Small intestine (tissue), 7 donors: ENCODE results near the gene ST6GALNAC6. TPM values are rescaled to one million over a fixed set of nuclear protein-coding genes. Genes with fewer than 3 reads are reported as not detected.

Experiments
- DNase-seq, 2 donors: peaks; one replicate each; pipeline versions ENCODE4 v3.0.0 to v3.0.0-alpha.2; 2013
- FAIRE-seq: peaks from 2 replicates; lab custom pipeline; 2012; peaks lifted over from hg19 to GRCh38; lab: Jason Lieb, UNC
- H3K27ac ChIP-seq, 3 donors: one replicate each; pipeline ENCODE4 v1.5.1; 2013; ENCODE audit warnings: low read length in 2 of 3, mild to moderate bottlenecking in 2 of 3, control low read depth in 1 of 3, inconsistent platforms in 1 of 3, low read depth in 1 of 3, moderate library complexity in 1 of 3
- H3K27me3 ChIP-seq, 3 donors: one replicate each; pipeline ENCODE4 v1.6.1; 2013; ENCODE audit warnings: low read length in 3 of 3, inconsistent platforms in 1 of 3; ENCODE audit not compliant: control insufficient read depth in 3 of 3, insufficient read depth in 3 of 3
- H3K36me3 ChIP-seq, 3 donors: one replicate each; pipeline ENCODE4 v1.6.1; 2013; ENCODE audit warnings: low read length in 3 of 3, inconsistent platforms in 1 of 3, low read depth in 1 of 3, mild to moderate bottlenecking in 1 of 3, moderate library complexity in 1 of 3; ENCODE audit not compliant: control insufficient read depth in 3 of 3, insufficient read depth in 2 of 3
- H3K4me1 ChIP-seq, 3 donors: one replicate each; pipeline ENCODE4 v1.6.1; 2013; ENCODE audit warnings: low read length in 2 of 3, inconsistent platforms in 1 of 3, low read depth in 1 of 3, mild to moderate bottlenecking in 1 of 3, moderate library complexity in 1 of 3; ENCODE audit not compliant: control insufficient read depth in 3 of 3, insufficient read depth in 2 of 3
- H3K4me3 ChIP-seq, 3 donors: one replicate each; pipeline ENCODE4 v1.5.1; 2013; ENCODE audit warnings: low read length in 3 of 3, control low read depth in 1 of 3, inconsistent platforms in 1 of 3, low read depth in 1 of 3, mild to moderate bottlenecking in 1 of 3, moderate library complexity in 1 of 3
- H3K9me3 ChIP-seq, 2 donors: one replicate each; pipeline ENCODE4 v1.6.1; 2013; ENCODE audit warnings: low read depth in 1 of 2, low read length in 1 of 2; ENCODE audit not compliant: control insufficient read depth in 2 of 2, insufficient read depth in 1 of 2
- WGBS, 3 donors: extraction: QIAGEN DNeasy Blood & Tissue Kit; methylation state at CpG; one replicate each; pipeline ENCODE4 v1.1.7; 2013; 5-methylcytosine and 5-hydroxymethylcytosine counted together
- polyA plus RNA-seq, 4 donors: library from polyadenylated mRNA; stranded (reverse) in 3 of 4; unstranded in 1 of 4; fragments of 200-250 nt in 3 of 4; fragments of 120-200 nt in 1 of 4; gene quantifications; one replicate each; pipeline versions ENCODE4 v1.2.1 to v1.2.3, GENCODE V29; 2013
- donor health status: healthy with polysubstance abuse.
- donor health status: control.
- donor health status: control.
- donor health status: Bipolar disorder and iron deficiency.
- donor health status: healthy.

Gene ST6GALNAC6
- polyA plus RNA-seq, 4 donors: 2.2 to 31.8 (median 11.8) TPM

- no peak overlapping the region for H3K27ac ChIP-seq
Measured at GRCh38 chr9:127909839-127910273, 10.5 kb upstream of the ST6GALNAC6 start.

DNA sequence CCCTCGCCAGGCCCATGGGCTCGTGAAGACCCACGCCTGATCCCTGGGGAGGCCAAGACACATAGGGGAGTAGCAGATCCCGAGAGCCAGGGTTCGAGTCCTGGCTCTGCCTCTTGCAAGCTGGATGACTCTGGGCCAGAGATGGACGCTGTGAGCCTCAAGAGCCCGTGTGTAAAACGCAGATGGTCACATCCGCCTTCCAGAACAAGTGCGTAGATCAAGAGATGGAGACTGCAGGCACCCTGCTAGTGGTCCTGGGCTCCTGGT lies 9.2 kb upstream of the ST6GALNAC6 start:
- H3K27me3 ChIP-seq: no peaks in the 10 kb centered on the region
- H3K36me3 ChIP-seq: peaks cover 0 to 45% (median 7%) of the 10 kb centered on the region in 3 donors
- 96 to 98% (median 97%) methylated on average over 10 of the region's 10 CpGs for WGBS, 3 donors
- H3K4me1 ChIP-seq: peaks cover 0 to 21% (median 6%) of the 10 kb centered on the region in 3 donors
- FAIRE-seq: no peak
- DNase-seq: no peak
- H3K27ac ChIP-seq: no peak overlapping the region
- H3K9me3 ChIP-seq: no peaks in the 10 kb centered on the region
- H3K4me3 ChIP-seq: no peak overlapping the region

More at GRCh38 chr9:127909839-127910273, 10.5 kb upstream of the ST6GALNAC6 start:
- peaks cover 0 to 49% (median 7%) of the 10 kb centered on the region in 3 donors for H3K36me3 ChIP-seq
- no peak overlapping the region for H3K4me3 ChIP-seq
- FAIRE-seq (no peak), DNase-seq (no peak)
- H3K4me1 ChIP-seq: peaks cover 2 to 13% (median 2%) of the 10 kb centered on the region in 3 donors
- 92 to 93% (median 92%) methylated on average over 17 of the region's 17 CpGs for WGBS, 3 donors
- no peaks in the 10 kb centered on the region for H3K9me3 ChIP-seq
- H3K27me3 ChIP-seq: no peaks in the 10 kb centered on the region

DNA sequence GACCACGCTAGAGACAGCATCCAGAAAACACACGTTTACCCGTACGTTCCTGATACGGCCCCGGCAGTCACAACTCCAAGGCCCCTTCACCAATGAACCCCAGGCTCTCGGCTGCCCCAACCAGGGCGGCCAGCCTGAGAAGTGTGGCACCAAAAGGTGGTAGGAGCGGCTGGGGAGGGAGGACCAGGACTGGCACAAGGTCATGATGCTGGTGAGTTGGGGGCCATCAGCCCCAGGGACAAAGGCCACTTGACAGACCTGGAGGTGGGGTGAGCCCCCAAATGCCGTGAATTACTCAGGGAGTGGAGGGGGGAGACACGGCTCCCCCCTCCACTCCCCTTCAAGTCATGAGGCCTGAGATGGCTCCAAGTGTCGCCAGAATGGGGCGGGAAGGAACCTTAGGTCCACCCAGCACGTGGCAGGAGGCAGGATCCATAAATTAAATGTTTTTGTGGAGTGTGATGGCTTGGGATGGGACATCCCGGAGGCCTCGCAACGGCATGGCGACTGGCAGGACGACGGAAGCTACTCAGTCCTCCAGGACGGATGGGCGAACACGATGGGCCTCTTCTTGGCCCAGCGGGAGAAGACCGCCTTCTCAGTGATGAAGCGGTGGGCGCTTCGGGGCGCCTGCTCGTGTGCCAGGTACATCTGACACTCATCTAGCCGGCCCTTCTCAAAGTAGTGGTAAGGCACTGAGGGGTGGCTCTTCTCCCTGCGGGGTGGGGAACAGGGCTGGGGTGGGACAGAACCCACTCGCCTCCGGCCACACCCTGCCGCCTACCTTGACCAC lies 8.7 kb upstream of the ST6GALNAC6 start:
- no peaks in the 10 kb centered on the region for H3K9me3 ChIP-seq
- H3K27me3 ChIP-seq: no peaks in the 10 kb centered on the region
- FAIRE-seq: no peak
- H3K27ac ChIP-seq: no peak overlapping the region
- H3K4me3 ChIP-seq: no peak overlapping the region
- no peak for DNase-seq
- peaks cover 0 to 45% (median 7%) of the 10 kb centered on the region in 3 donors for H3K36me3 ChIP-seq
- 89 to 92% (median 89%) methylated on average over 35 of the region's 35 CpGs for WGBS, 3 donors
- H3K4me1 ChIP-seq: peaks cover 0 to 24% (median 6%) of the 10 kb centered on the region in 3 donors

DNA sequence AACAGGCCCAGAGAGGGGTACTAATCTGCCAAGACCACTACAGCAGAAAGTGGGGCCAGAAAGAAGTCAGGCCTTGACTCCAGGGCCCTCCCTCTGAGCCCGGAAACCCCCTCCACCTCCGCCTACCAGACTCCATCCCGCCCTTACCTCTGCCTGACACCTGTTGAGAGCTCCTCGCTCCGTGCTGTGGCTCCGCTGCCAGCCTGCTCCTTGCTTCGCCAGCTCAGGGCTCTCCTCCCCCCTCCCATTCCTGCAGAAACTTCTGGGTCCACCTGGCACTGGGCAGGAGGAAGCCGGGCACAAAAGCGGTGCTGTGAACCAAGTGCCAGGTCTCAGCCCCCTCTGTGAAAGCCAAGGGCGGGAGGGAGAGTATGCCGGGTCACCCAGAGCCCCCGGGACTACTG lies 6.4 kb upstream of the ST6GALNAC6 start:
- DNase-seq (no peak), FAIRE-seq (no peak)
- peak overlapping the region in 1 of 3 donors; percentile 12 for H3K4me3 ChIP-seq
- no peaks in the 10 kb centered on the region for H3K9me3 ChIP-seq
- no peaks in the 10 kb centered on the region for H3K27me3 ChIP-seq
- peak overlapping the region in 2 of 3 donors; percentile 69 to 92 for H3K27ac ChIP-seq
- 61 to 77% (median 73%) methylated on average over 12 of the region's 12 CpGs for WGBS, 3 donors
- H3K4me1 ChIP-seq: peaks cover 0 to 18% (median 6%) of the 10 kb centered on the region in 3 donors
- H3K36me3 ChIP-seq: peaks cover 0 to 30% (median 7%) of the 10 kb centered on the region in 3 donors

DNA sequence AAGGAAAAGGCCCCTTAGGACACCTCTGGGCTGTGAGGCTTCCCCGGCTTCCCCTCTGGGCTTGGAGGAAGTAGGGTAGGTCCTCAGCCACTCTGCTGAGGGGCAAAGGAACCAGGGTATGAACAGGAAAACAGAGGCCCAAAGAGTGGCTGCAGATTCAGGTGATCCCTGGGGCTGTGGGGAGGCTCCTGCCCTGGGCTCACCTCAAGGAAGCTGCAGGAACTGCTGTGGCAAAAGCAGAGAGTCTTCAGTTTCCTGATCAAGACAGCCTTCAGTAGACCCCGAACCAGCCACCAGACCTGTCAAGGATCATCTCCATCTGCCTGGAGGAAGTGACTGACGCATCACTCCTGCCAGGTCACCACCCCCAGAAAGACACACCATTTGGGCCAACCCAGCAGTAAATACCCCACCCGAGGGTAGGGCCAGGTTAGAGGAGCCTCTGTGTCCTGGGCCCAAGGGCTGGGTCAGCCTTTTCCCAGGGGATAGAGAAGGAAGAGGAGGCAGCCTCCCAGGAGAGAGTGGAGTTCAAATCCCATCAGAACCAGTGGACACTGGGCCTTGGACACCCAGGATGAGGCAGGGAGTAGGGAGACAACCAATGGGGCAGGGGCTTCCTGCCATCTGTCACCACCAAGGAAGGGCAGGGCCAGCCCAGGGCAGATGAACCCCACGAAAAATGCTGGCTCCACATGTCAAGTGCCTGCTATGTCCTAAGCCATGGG lies 5.8 kb upstream of the ST6GALNAC6 start:
- WGBS, 3 donors: 52 to 55% (median 52%) methylated on average over 5 of the region's 5 CpGs
- Histone ChIP-seq H3K27ac (peak overlapping the region; percentile 54 to 92 (median 69)), H3K27me3 (no peaks in the 10 kb centered on the region), H3K4me3 (peak overlapping the region in 2 of 3 donors; percentile 16 to 18), H3K4me1 (peaks cover 0 to 18% (median 6%) of the 10 kb centered on the region in 3 donors), H3K36me3 (peaks cover 0 to 24% (median 7%) of the 10 kb centered on the region in 3 donors), H3K9me3 (no peaks in the 10 kb centered on the region)
- FAIRE-seq: no peak
- no peak for DNase-seq

- no peaks in the 10 kb centered on the region for H3K9me3 ChIP-seq
- peak overlapping the region; percentile 54 to 92 (median 69) for H3K27ac ChIP-seq
- FAIRE-seq: no peak
- WGBS, 3 donors: 44 to 75% (median 62%) methylated on average over 8 to 12 of the region's 12 CpGs
- peaks cover 0 to 18% (median 7%) of the 10 kb centered on the region in 3 donors for H3K36me3 ChIP-seq
- H3K4me1 ChIP-seq: peaks cover 0 to 22% (median 6%) of the 10 kb centered on the region in 3 donors
- peaks cover 0 to 6% (median 0%) of the 10 kb centered on the region in 3 donors for H3K27me3 ChIP-seq
- peak overlapping the region in 2 of 3 donors; percentile 16 to 18 for H3K4me3 ChIP-seq
- no peak for DNase-seq
Measured at GRCh38 chr9:127904561-127905003, 5.2 kb upstream of the ST6GALNAC6 start.

DNA sequence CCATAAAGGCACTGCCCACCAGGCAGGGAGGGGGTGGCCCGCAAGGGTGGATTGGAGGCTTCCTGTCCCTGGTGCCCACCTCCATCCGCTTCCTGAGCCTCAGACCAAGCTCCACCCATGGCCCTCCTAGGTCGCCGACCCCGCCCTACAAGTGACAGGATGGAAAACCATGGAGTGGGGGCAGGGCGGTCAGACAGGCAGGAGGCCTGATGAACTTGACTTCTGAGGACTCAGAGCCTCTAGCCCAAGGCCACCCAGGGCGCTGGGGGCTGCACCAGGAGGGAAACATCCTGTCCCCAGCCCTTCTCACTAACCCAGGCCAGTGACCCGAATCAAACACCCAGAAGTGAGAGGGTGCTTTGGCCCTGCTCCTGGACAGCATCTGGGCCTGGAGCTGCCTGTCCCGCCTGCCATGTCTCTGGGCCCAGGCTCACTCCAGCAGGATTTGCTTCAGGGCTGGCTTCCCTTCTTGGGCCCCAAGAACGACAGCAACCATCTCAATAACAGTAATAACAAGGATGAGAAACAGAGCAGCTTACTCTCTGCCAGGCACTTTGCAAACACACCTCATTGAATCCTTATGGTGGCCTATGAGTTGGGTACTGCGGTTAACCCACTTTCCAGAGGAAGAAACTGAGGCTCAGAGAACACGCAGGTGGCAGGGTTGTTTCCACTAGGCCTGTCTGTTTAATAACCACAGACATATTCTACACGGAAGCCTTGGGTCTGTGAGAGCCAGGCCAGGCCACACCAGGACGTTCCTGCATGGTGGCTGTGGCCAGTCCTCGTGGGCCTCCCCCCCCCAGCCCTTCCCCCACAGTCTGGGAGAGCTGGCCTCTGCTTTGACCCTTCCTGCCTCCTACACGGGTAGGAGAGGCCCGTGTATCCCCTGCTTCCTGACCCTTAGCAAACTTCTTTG lies 4.4 kb upstream of the ST6GALNAC6 start:
- DNase-seq: peak; percentile 52 to 62
- H3K9me3 ChIP-seq: no peaks in the 10 kb centered on the region
- H3K4me3 ChIP-seq: peak overlapping the region in 1 of 3 donors; percentile 8
- WGBS, 3 donors: 38 to 65% (median 55%) methylated on average over 17 of the region's 17 CpGs
- peaks cover 0 to 10% (median 0%) of the 10 kb centered on the region in 3 donors for H3K27me3 ChIP-seq
- no peak for FAIRE-seq
- peaks cover 0 to 15% (median 7%) of the 10 kb centered on the region in 3 donors for H3K36me3 ChIP-seq
- peaks cover 0 to 25% (median 6%) of the 10 kb centered on the region in 3 donors for H3K4me1 ChIP-seq
- peak overlapping the region; percentile 17 to 92 (median 69) for H3K27ac ChIP-seq
